Sigmoid colon (tissue), 7 donors: ENCODE data around the gene NLRP14. TPM values are rescaled to one million over a fixed set of nuclear protein-coding genes. Genes with fewer than 3 reads are reported as not detected.

Experiments
- DNase-seq: peaks from one replicate; pipeline ENCODE4 v3.0.0-alpha.2; 2019
- H3K27ac ChIP-seq, 4 donors: fragments of 200-600 bp; sonication (generic); one replicate each; pipeline ENCODE4 v1.5.1; 2016 to 2019; ENCODE audit warnings: mild to moderate bottlenecking in 1 of 4
- H3K27me3 ChIP-seq, 3 donors: fragments of 200-600 bp; sonication (generic); one replicate each; pipeline ENCODE4 v1.5.1; 2019; ENCODE audit warnings: mild to moderate bottlenecking in 1 of 3
- H3K36me3 ChIP-seq, 4 donors: fragments of 200-600 bp; sonication (generic); one replicate each; pipeline ENCODE4 v1.5.1; 2016 to 2019
- H3K4me1 ChIP-seq, 4 donors: fragments of 200-600 bp; sonication (generic); one replicate each; pipeline ENCODE4 v1.5.1; 2017 to 2019
- H3K4me3 ChIP-seq, 4 donors: fragments of 200-600 bp; sonication (generic); one replicate each; pipeline ENCODE4 v1.5.1; 2017 to 2019; ENCODE audit warnings: mild to moderate bottlenecking in 2 of 4, moderate library complexity in 1 of 4
- H3K9me3 ChIP-seq, 4 donors: fragments of 200-600 bp in 3 of 4; sonication (generic) in 3 of 4; one replicate each; pipeline versions ENCODE4 v1.5.1 to v1.6.1; 2013 to 2019
- CTCF ChIP-seq, 4 experiments: fragments of 450-650 bp in 3 of 4; fragments of 200-600 bp in 1 of 4; IDR thresholded peaks; one replicate each; pipeline ENCODE4 v1.5.1; 2016 to 2019; ENCODE audit warnings: antibody characterized with exemption in 4 of 4, mild to moderate bottlenecking in 3 of 4, moderate library complexity in 2 of 4
- EP300 ChIP-seq, 4 donors: sonication (generic); formaldehyde crosslinking; IDR thresholded peaks; one replicate each; pipeline ENCODE4 v1.6.1; 2017; ENCODE audit warnings: antibody characterized with exemption in 4 of 4
- POLR2A ChIP-seq, 2 donors: fragments of 450-650 bp; IDR thresholded peaks; one replicate each; pipeline ENCODE4 v1.6.1; 2016; ENCODE audit warnings: antibody characterized with exemption in 2 of 2, mild to moderate bottlenecking in 2 of 2, moderate library complexity in 2 of 2
- POLR2AphosphoS5 ChIP-seq, 4 donors: sonication (generic); formaldehyde crosslinking; IDR thresholded peaks; one replicate each; pipeline ENCODE4 v1.6.1; 2017; ENCODE audit warnings: antibody characterized with exemption in 4 of 4
- WGBS, 2 donors: extraction: QIAGEN DNeasy Blood & Tissue Kit; methylation state at CpG; one replicate each; pipeline ENCODE4 v1.1.7; 2013; 5-methylcytosine and 5-hydroxymethylcytosine counted together
- intact Hi-C: fragments of 100-400 bp; cut with DNase I; formaldehyde crosslinking; loops from one replicate; pipeline ENCODE4 v1.15.1; 2023
- polyA plus RNA-seq, 3 donors: library from polyadenylated mRNA; stranded (reverse); fragments of 200-250 nt; gene quantifications; one replicate each; pipeline ENCODE4 v1.2.3, GENCODE V29; 2013
- total RNA-seq, 4 donors: library from RNA; depleted of rRNA; stranded (reverse); fragments of >200 nt; gene quantifications; one replicate each; pipeline ENCODE4 v1.1.0, GENCODE V29; 2016
- donor health status: healthy with polysubstance abuse.
- donor health status: Bipolar disorder and iron deficiency.
- donor health status: healthy.

NLRP14 gene
- total and polyA plus RNA-seq, 7 donors, result 0.01 to 0.36 TPM; not detected in 5

- no peak for DNase-seq
- no peaks in the 10 kb centered on the region for H3K4me1 ChIP-seq
- TF ChIP-seq POLR2AphosphoS5 (IDR thresholded peaks at IDR 0.05), result no peak
- no peak for TF ChIP-seq EP300 (IDR thresholded peaks at IDR 0.05)
- no peak for TF ChIP-seq CTCF (IDR thresholded peaks at IDR 0.05)
- no peak for TF ChIP-seq POLR2A (IDR thresholded peaks at IDR 0.05)
- intact Hi-C loops, result no loop called here
- no peaks in the 10 kb centered on the region for H3K36me3 ChIP-seq
- whole genome bisulfite sequencing, 2 donors, result 90 to 95% methylated on average over 16 of the region's 16 CpGs
- no peak overlapping the region for H3K27ac ChIP-seq
- H3K4me3 ChIP-seq, result no peak overlapping the region
- no peaks in the 10 kb centered on the region for H3K9me3 ChIP-seq
- H3K27me3 ChIP-seq, result no peaks in the 10 kb centered on the region
These were observed 10.6 kb downstream of the NLRP14 start for GRCh38 chr11:7030836-7031235.

- H3K4me3 ChIP-seq, result no peak overlapping the region
- no peaks in the 10 kb centered on the region for H3K27me3 ChIP-seq
- no peak overlapping the region for H3K27ac ChIP-seq
- 82 to 89% methylated on average over 11 of the region's 11 CpGs for WGBS, 2 donors
- TF ChIP-seq POLR2AphosphoS5 (IDR thresholded peaks at IDR 0.05) (no peak), EP300 (IDR thresholded peaks at IDR 0.05) (no peak), CTCF (IDR thresholded peaks at IDR 0.05) (no peak), POLR2A (IDR thresholded peaks at IDR 0.05) (no peak)
- H3K4me1 ChIP-seq, result no peaks in the 10 kb centered on the region
- H3K36me3 ChIP-seq, result no peaks in the 10 kb centered on the region
- no peaks in the 10 kb centered on the region for H3K9me3 ChIP-seq
- DNase-seq, result no peak
- intact Hi-C loops, result no loop called here
These were observed 11.2 kb downstream of the NLRP14 start for GRCh38 chr11:7031471-7031871.

- TF ChIP-seq POLR2AphosphoS5 (IDR thresholded peaks at IDR 0.05) (no peak), EP300 (IDR thresholded peaks at IDR 0.05) (no peak)
- no peak for DNase-seq
- Histone ChIP-seq H3K4me1 (no peaks in the 10 kb centered on the region), H3K4me3 (no peak overlapping the region), H3K9me3 (no peaks in the 10 kb centered on the region), H3K27me3 (no peaks in the 10 kb centered on the region), H3K36me3 (no peaks in the 10 kb centered on the region), H3K27ac (no peak overlapping the region)
- WGBS, 2 donors, result 12 to 22% methylated on average over 1 of the region's 1 CpG
- intact Hi-C loops, result no loop called here
These were observed 12.4 kb downstream of the NLRP14 start for GRCh38 chr11:7032692-7033091.

GRCh38 chr11:7034019-7034418, 13.7 kb downstream of the NLRP14 start:
- no peaks in the 10 kb centered on the region for H3K27me3 ChIP-seq
- H3K36me3 ChIP-seq, result no peaks in the 10 kb centered on the region
- no peak overlapping the region for H3K27ac ChIP-seq
- no peak overlapping the region for H3K4me3 ChIP-seq
- 88 to 93% methylated on average over 6 of the region's 6 CpGs for WGBS, 2 donors
- H3K9me3 ChIP-seq, result no peaks in the 10 kb centered on the region
- intact Hi-C loops, result no loop called here
- no peak for DNase-seq
- no peaks in the 10 kb centered on the region for H3K4me1 ChIP-seq
- TF ChIP-seq EP300 (IDR thresholded peaks at IDR 0.05) (no peak), CTCF (IDR thresholded peaks at IDR 0.05) (no peak), POLR2AphosphoS5 (IDR thresholded peaks at IDR 0.05) (no peak), POLR2A (IDR thresholded peaks at IDR 0.05) (no peak)

GRCh38 chr11:7046474-7047175, 26.3 kb downstream of the NLRP14 start:
- TF ChIP-seq EP300 (IDR thresholded peaks at IDR 0.05), result no peak
- TF ChIP-seq CTCF (IDR thresholded peaks at IDR 0.05), result no peak
- no peak for TF ChIP-seq POLR2AphosphoS5 (IDR thresholded peaks at IDR 0.05)
- no peak for TF ChIP-seq POLR2A (IDR thresholded peaks at IDR 0.05)
- Histone ChIP-seq H3K4me3 (no peak overlapping the region), H3K9me3 (no peaks in the 10 kb centered on the region), H3K36me3 (no peaks in the 10 kb centered on the region), H3K27ac (no peak overlapping the region), H3K4me1 (peaks cover 0 to 9% (median 4%) of the 10 kb centered on the region in 4 donors), H3K27me3 (no peaks in the 10 kb centered on the region)
- WGBS, 2 donors, result 37 to 61% methylated on average over 3 of the region's 3 CpGs
- no peak for DNase-seq
- intact Hi-C loops, result no loop called here
